GM12878 (cell line): Measurements from ENCODE around the gene AFF2.

Experiments used
- ASH2L ChIP-seq: fragments of 300-600, 200-600 bp; sonication (generic); IDR thresholded peaks from 2 replicates; pipeline ENCODE4 v1.6.1; 2017; ENCODE audit warnings: low read depth, mild to moderate bottlenecking, borderline replicate concordance
- EP300 ChIP-seq, 2 experiments: fragments of 150-350 bp in 1 of 2; IDR thresholded peaks; 2 replicates each; pipeline ENCODE4 v1.6.1; 2011 to 2012; ENCODE audit warnings: low read depth in 2 of 2, low read length in 2 of 2, borderline replicate concordance in 1 of 2, improper control_type of control experiment in 1 of 2, inconsistent platforms in 1 of 2; ENCODE audit not compliant: control insufficient read depth in 1 of 2
- ESRRA ChIP-seq: IDR thresholded peaks from 2 replicates; pipeline ENCODE4 v1.6.1; 2012; ENCODE audit warnings: mild to moderate bottlenecking, low read length, improper control_type of control experiment
- FOXK2 ChIP-seq: fragments of 450-650 bp; IDR thresholded peaks from 2 replicates; pipeline ENCODE4 v1.6.1; 2017; ENCODE audit warnings: mild to moderate bottlenecking, moderate library complexity
- GABPA ChIP-seq: IDR thresholded peaks from 2 replicates; pipeline ENCODE4 v1.6.1; 2014; ENCODE audit warnings: antibody characterized with exemption, low read depth, mild to moderate bottlenecking, inconsistent platforms
- MEF2A ChIP-seq: IDR thresholded peaks from 2 replicates; pipeline ENCODE4 v1.6.1; 2011; ENCODE audit warnings: low read depth, mild to moderate bottlenecking, low read length, moderate library complexity; ENCODE audit not compliant: insufficient read depth
- POLR2A ChIP-seq: IDR thresholded peaks from 2 replicates; pipeline ENCODE4 v1.6.1; 2011; ENCODE audit warnings: low read depth, mild to moderate bottlenecking, low read length
- SRF ChIP-seq, 2 experiments: IDR thresholded peaks; 2 replicates each; pipeline ENCODE4 v1.6.1; 2011; ENCODE audit warnings: low read depth in 2 of 2, low read length in 2 of 2, mild to moderate bottlenecking in 1 of 2, moderate library complexity in 1 of 2
- TCF12 ChIP-seq: IDR thresholded peaks from 2 replicates; pipeline ENCODE4 v1.6.1; 2011; ENCODE audit warnings: low read depth, mild to moderate bottlenecking, low read length
- WRNIP1 ChIP-seq: IDR thresholded peaks from 2 replicates; pipeline ENCODE4 v1.6.1; 2011; ENCODE audit warnings: low read depth, low read length, improper control_type of control experiment, borderline replicate concordance
- ZNF384 ChIP-seq: IDR thresholded peaks from 2 replicates; pipeline ENCODE4 v1.6.1; 2012; ENCODE audit warnings: low read depth, mild to moderate bottlenecking, low read length, improper control_type of control experiment, borderline replicate concordance
- TF ChIP-seq, protein P1 (sequence below), 3 experiments: IDR thresholded peaks in 2 of 3; conservative IDR thresholded peaks in 1 of 3; 2 replicates each; pipeline ENCODE4 v1.5.1; 2011; ENCODE audit warnings: low read depth in 3 of 3, low read length in 3 of 3, mild to moderate bottlenecking in 3 of 3, control low read depth in 2 of 3, moderate library complexity in 2 of 3, inconsistent platforms in 1 of 3, mixed read lengths in 1 of 3; ENCODE audit not compliant: control insufficient read depth in 2 of 3, insufficient read depth in 1 of 3; ENCODE audit errors: extremely low read depth in 1 of 3

DNA sequence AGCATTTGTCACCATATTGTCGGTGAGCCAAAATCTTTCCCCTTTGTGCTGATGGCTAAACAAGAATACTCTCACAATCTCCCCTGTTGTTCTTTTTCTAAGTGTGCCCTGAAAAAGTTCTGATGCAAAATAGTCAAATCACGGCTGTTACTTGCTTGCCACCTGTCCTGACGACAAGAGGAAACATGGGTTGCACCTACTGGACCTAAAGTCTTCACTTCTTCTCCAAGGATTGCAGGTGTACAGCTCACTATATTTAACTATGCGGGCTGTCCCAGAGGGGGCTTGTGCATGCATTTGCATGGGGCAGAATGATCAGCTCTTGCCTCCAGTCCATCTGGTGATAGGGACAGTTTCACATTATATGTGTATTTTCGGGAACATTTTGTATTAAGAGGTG lies 21.6 kb downstream of the AFF2 start:
- TF ChIP-seq ASH2L: no peak
- TF ChIP-seq MEF2A: no peak
- TF ChIP-seq ESRRA: no peak
- TF ChIP-seq WRNIP1: no peak
- no peak for TF ChIP-seq FOXK2
- no peak for TF ChIP-seq POLR2A
- TF ChIP-seq, protein P1, sequence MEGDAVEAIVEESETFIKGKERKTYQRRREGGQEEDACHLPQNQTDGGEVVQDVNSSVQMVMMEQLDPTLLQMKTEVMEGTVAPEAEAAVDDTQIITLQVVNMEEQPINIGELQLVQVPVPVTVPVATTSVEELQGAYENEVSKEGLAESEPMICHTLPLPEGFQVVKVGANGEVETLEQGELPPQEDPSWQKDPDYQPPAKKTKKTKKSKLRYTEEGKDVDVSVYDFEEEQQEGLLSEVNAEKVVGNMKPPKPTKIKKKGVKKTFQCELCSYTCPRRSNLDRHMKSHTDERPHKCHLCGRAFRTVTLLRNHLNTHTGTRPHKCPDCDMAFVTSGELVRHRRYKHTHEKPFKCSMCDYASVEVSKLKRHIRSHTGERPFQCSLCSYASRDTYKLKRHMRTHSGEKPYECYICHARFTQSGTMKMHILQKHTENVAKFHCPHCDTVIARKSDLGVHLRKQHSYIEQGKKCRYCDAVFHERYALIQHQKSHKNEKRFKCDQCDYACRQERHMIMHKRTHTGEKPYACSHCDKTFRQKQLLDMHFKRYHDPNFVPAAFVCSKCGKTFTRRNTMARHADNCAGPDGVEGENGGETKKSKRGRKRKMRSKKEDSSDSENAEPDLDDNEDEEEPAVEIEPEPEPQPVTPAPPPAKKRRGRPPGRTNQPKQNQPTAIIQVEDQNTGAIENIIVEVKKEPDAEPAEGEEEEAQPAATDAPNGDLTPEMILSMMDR (IDR thresholded peaks at IDR 0.05 in 2 of 3, conservative IDR thresholded peaks at IDR 0.05 in 1 of 3; ENCODE audit: control insufficient read depth in 2 of 3, extremely low read depth in 1 of 3, insufficient read depth in 1 of 3, low read depth in 3 of 3, low read length in 3 of 3): no peak
- no peak for TF ChIP-seq GABPA
- TF ChIP-seq SRF (IDR thresholded peaks at IDR 0.05; ENCODE audit: low read depth in 2 of 2, low read length in 2 of 2): no peak
- TF ChIP-seq EP300 (IDR thresholded peaks at IDR 0.05; ENCODE audit: borderline replicate concordance in 1 of 2, control insufficient read depth in 1 of 2, low read depth in 2 of 2, low read length in 2 of 2): no peak
- no peak for TF ChIP-seq TCF12
- no peak for TF ChIP-seq ZNF384
